K562 (cell line): ENCODE data around the gene PHF1. TPM values are rescaled to one million over a fixed set of nuclear protein-coding genes. Genes with fewer than 3 reads are reported as not detected.

Experiments
- ATAC-seq: fragments of 200-7000 bp; cut with Tn5 transposase; 3 replicates; pipeline ENCODE4 v1.9.1; 2020; ENCODE audit warnings: moderate library complexity
- BruUV-seq: library from RNA; stranded (reverse); fragments of 400-500 nt; replicated peaks from 2 replicates; lab custom pipeline; 2021; lab: Mats Ljungman, UMichigan
- CTCF ChIA-PET: fragments of 300-600 bp; formaldehyde crosslinking; extraction: SDS; loops from one replicate; lab custom pipeline; 2021; ENCODE audit warnings: low intra/inter-chr PET ratio; lab: Yijun Ruan, JAX
- POLR2A ChIA-PET: fragments of 300-600, 350-650 bp; sonication (Branson Sonifier 250); formaldehyde crosslinking; extraction: SDS; loops from one replicate; lab custom pipeline; 2021; ENCODE audit warnings: antibody characterized with exemption, inconsistent platforms; lab: Yijun Ruan, JAX
- DNase-seq, 4 experiments: peaks; one replicate each; pipeline versions ENCODE4 v3.0.0 to v3.0.0-alpha.2; 2011 to 2018; ENCODE audit warnings: low spot score in 3 of 4, mixed read lengths in 3 of 4; ENCODE audit errors: extremely low read depth in 1 of 4
- FAIRE-seq: peaks from 2 replicates; lab custom pipeline; 2011; peaks lifted over from hg19 to GRCh38; lab: Jason Lieb, UNC
- H2AFZ ChIP-seq: 2 replicates; pipeline ENCODE4 v1.6.0; 2011; ENCODE audit warnings: low read depth, low read length, control low read depth, inconsistent platforms
- H3K27ac ChIP-seq: fragments of 200-600 bp; 3 replicates; pipeline ENCODE4 v1.8.0; 2011; ENCODE audit warnings: low read depth, mild to moderate bottlenecking, control low read depth, inconsistent platforms, low read length, moderate library complexity, mixed read lengths; ENCODE audit errors: extremely low read depth
- H3K27me3 ChIP-seq, 2 experiments: fragments of 300-600 bp in 1 of 2; 2 replicates in 1 of 2; 3 replicates in 1 of 2; pipeline versions ENCODE4 v1.6.0 to v1.8.0; 2011; ENCODE audit warnings: inconsistent platforms in 2 of 2, low read length in 2 of 2, mild to moderate bottlenecking in 1 of 2, mixed read lengths in 1 of 2, moderate library complexity in 1 of 2; ENCODE audit not compliant: control insufficient read depth in 2 of 2, insufficient read depth in 2 of 2
- H3K36me3 ChIP-seq: fragments of 300-600 bp; 3 replicates; pipeline ENCODE4 v1.8.0; 2011; ENCODE audit warnings: mild to moderate bottlenecking, low read length, inconsistent platforms; ENCODE audit not compliant: control insufficient read depth, insufficient read depth
- H3K4me1 ChIP-seq, 2 experiments: fragments of 200-600 bp in 1 of 2; replicated peaks in 1 of 2; 2 replicates in 1 of 2; 3 replicates in 1 of 2; pipeline versions ENCODE4 v1.5.1 to v1.8.0; 2011; ENCODE audit warnings: inconsistent platforms in 2 of 2, low read length in 2 of 2, mild to moderate bottlenecking in 1 of 2, mixed read lengths in 1 of 2, moderate library complexity in 1 of 2; ENCODE audit not compliant: control insufficient read depth in 2 of 2, insufficient read depth in 2 of 2
- H3K4me2 ChIP-seq: 2 replicates; pipeline ENCODE4 v1.6.1; 2011; ENCODE audit warnings: low read length, control low read depth, inconsistent platforms, mixed read lengths; ENCODE audit not compliant: insufficient read depth
- H3K4me3 ChIP-seq: fragments of 200-600 bp; sonication (generic), shearing (Covaris generic); 2 replicates; pipeline ENCODE4 v1.5.1; 2016; ENCODE audit warnings: control low read depth, inconsistent platforms
- H3K79me2 ChIP-seq: fragments of 200-600 bp; 3 replicates; pipeline ENCODE4 v1.8.0; 2011; ENCODE audit warnings: low read length, inconsistent platforms; ENCODE audit not compliant: control insufficient read depth, insufficient read depth
- H3K9ac ChIP-seq, 2 experiments: 2 replicates each; pipeline versions ENCODE4 v1.6.0 to v1.6.1; 2011; ENCODE audit warnings: low read depth in 2 of 2, low read length in 2 of 2, control low read depth in 1 of 2, inconsistent platforms in 1 of 2, mild to moderate bottlenecking in 1 of 2, mixed read lengths in 1 of 2; ENCODE audit not compliant: insufficient read depth in 1 of 2
- H3K9me1 ChIP-seq: one replicate; pipeline ENCODE4 v1.6.0; 2011; ENCODE audit warnings: inconsistent platforms, mild to moderate bottlenecking, low read length, moderate library complexity; ENCODE audit not compliant: control insufficient read depth, insufficient read depth
- H3K9me3 ChIP-seq: replicated peaks from 2 replicates; pipeline ENCODE4 v1.5.1; 2011; ENCODE audit warnings: low read depth, low read length, inconsistent platforms; ENCODE audit not compliant: control insufficient read depth, insufficient read depth
- H4K20me1 ChIP-seq: replicated peaks from 2 replicates; pipeline ENCODE4 v1.6.1; 2011; ENCODE audit warnings: low read length, inconsistent platforms, mixed read lengths; ENCODE audit not compliant: control insufficient read depth, insufficient read depth
- ARID2 ChIP-seq: fragments of 450-650 bp; IDR thresholded peaks from 2 replicates; pipeline ENCODE4 v1.6.1; 2017; ENCODE audit warnings: antibody characterized with exemption, mild to moderate bottlenecking
- HDAC6 ChIP-seq: IDR thresholded peaks from 2 replicates; pipeline ENCODE4 v1.6.1; 2012; ENCODE audit warnings: low read depth, mild to moderate bottlenecking, control low read depth, inconsistent platforms, low read length, moderate library complexity
- MLLT1 ChIP-seq, 2 experiments: fragments of 450-650 bp; IDR thresholded peaks; 2 replicates each; pipeline ENCODE4 v1.6.1; 2016
- SETDB1 ChIP-seq: IDR thresholded peaks from one replicate; pipeline ENCODE4 v1.6.1; 2012; ENCODE audit warnings: low read length, control low read depth, inconsistent platforms
- SIN3A ChIP-seq, 2 experiments: fragments of 150-350 bp in 1 of 2; IDR thresholded peaks; 2 replicates each; pipeline ENCODE4 v1.6.1; 2011 to 2016; ENCODE audit warnings: borderline replicate concordance in 2 of 2, low read depth in 2 of 2, low read length in 2 of 2, mild to moderate bottlenecking in 2 of 2, moderate library complexity in 2 of 2; ENCODE audit not compliant: control insufficient read depth in 1 of 2
- SPI1 ChIP-seq: IDR thresholded peaks from 2 replicates; pipeline ENCODE4 v1.6.1; 2011; ENCODE audit warnings: low read depth, low read length, control low read depth, borderline replicate concordance
- SUPT5H ChIP-seq: fragments of 450-650 bp; IDR thresholded peaks from 2 replicates; pipeline ENCODE4 v1.6.1; 2016
- THRB ChIP-seq: fragments of 450-650 bp; formaldehyde crosslinking; conservative IDR thresholded peaks from 2 replicates; pipeline ENCODE4 v1.4.0; 2022; ENCODE audit warnings: mild to moderate bottlenecking, missing genetic modification characterization
- ZBTB26 ChIP-seq: fragments of 450-650 bp; formaldehyde crosslinking; IDR thresholded peaks from 2 replicates; pipeline ENCODE4 v1.4.0; 2022; ENCODE audit warnings: missing genetic modification characterization
- ZNF316 ChIP-seq: fragments of 450-650 bp; IDR thresholded peaks from 2 replicates; pipeline ENCODE4 v1.6.1; 2016
- WGBS: fragments of 100-300 bp; shearing (Covaris generic); methylation state at CpG from one replicate; pipeline ENCODE4 v1.1.6; 2016; ENCODE audit warnings: low coverage, mixed read lengths; ENCODE audit not compliant: insufficient coverage; ENCODE audit errors: missing lambda C conversion rate; 5-methylcytosine and 5-hydroxymethylcytosine counted together
- in situ Hi-C: fragments of 300-500 bp; cut with MboI; formaldehyde crosslinking; loops from 4 replicates; pipeline ENCODE4 v1.15.0; 2018; ENCODE audit warnings: inconsistent platforms, mixed read lengths
- intact Hi-C: fragments of 100-400 bp; cut with micrococcal nuclease; formaldehyde crosslinking; loops from 2 replicates; pipeline ENCODE4 v1.14.2; 2022
- polyA plus RNA-seq, 8 experiments: library from polyadenylated mRNA; depleted of rRNA in 4 of 8; stranded (reverse) in 5 of 8; unstranded in 3 of 8; fragments of >200 nt; fragmentation: Nextera tagmentation in 2 of 8; fragmentation: Illumina TruSeq in 1 of 8; extraction: Ambion mirVana in 2 of 8; extraction: Trizol in 1 of 8; gene quantifications; 2 replicates each; pipeline versions ENCODE4 v1.2.1 to v1.2.3, GENCODE V29; 2011 to 2014; ENCODE audit warnings: inconsistent platforms in 1 of 8, missing spikeins in 1 of 8
- total RNA-seq, 7 experiments: library from RNA; depleted of rRNA in 6 of 7; stranded (reverse); fragments of >200 nt in 6 of 7; fragmentation: Illumina TruSeq in 2 of 7; extraction: Trizol in 2 of 7; gene quantifications; 2 replicates each; pipeline versions ENCODE4 v1.2.1 to v1.2.3, GENCODE V29; 2011 to 2021; ENCODE audit warnings: low replicate concordance in 1 of 7

PHF1 gene
- total and polyA plus RNA-seq, 9 of the 15 experiments (the other 6 are each of a cell fraction or from before 2014, with no cell fraction given), result 3.7 to 64.2 (median 33.7) TPM

- no peak for FAIRE-seq
- no peaks in the 10 kb centered on the region for H3K9me3 ChIP-seq
- no TSS peak for BruUV-seq
- H2AFZ ChIP-seq, result no peak overlapping the region
- TF ChIP-seq THRB (CRISPR knock-in tag) (0 out of 2 replicates have a peak, but pooled peaks have one; percentile 61), MLLT1 (IDR thresholded peaks at IDR 0.05) (peak in 1 of 2 experiments; percentile 52; a peak in 1 of 4 replicates), HDAC6 (no peak), SUPT5H (0 out of 2 replicates have a peak, but pooled peaks have one; percentile 31), SETDB1 (no peak), SIN3A (IDR thresholded peaks at IDR 0.05; ENCODE audit: borderline replicate concordance in 2 of 2, control insufficient read depth in 1 of 2, low read depth in 2 of 2, low read length in 2 of 2) (0 out of 4 replicates have a peak, but pooled peaks of 1 of the 2 experiments have one; percentile 6), ARID2 (peak; percentile 22; the same call in 1 of the 2 replicates), ZNF316 (no peak), SPI1 (0 out of 2 replicates have a peak, but pooled peaks have one; percentile 20), ZBTB26 (CRISPR knock-in tag) (peak; percentile 82; the same call in 1 of the 2 replicates)
- peaks cover 19 to 22% of the 10 kb centered on the region in 2 experiments for H3K4me1 ChIP-seq
- ChIA-PET POLR2A (interaction anchor here (1.3 kb wide), 1 partner anchor 8 kb away, joined by 4 read pairs; no protein-coding TSS in a partner anchor), CTCF (no interaction called here)
- no peak for ATAC-seq
- intact Hi-C loops (loop anchor here (5.0 kb wide), 2 partner anchors 46 to 96 kb away; partner anchors contain the start of gene RGL2), in situ Hi-C loops (no loop called here)
- peaks cover 6% of the 10 kb centered on the region; the same call in 1 of the 2 replicates for H4K20me1 ChIP-seq
- peak overlapping the region; percentile 93 for H3K4me2 ChIP-seq
- no peaks in the 10 kb centered on the region for H3K9me1 ChIP-seq
- H3K27ac ChIP-seq, result peak overlapping the region; percentile 89
- H3K27me3 ChIP-seq, result no peaks in the 10 kb centered on the region
- H3K36me3 ChIP-seq, result peaks cover 37% of the 10 kb centered on the region; the same call in 2 of the 3 replicates
- peak overlapping the region; percentile 8 to 92; a peak in 3 of 4 replicates for H3K9ac ChIP-seq
- no peak for DNase-seq
- WGBS, result 19% methylated on average over 3 of the region's 3 CpGs
- peaks cover 61% of the 10 kb centered on the region for H3K79me2 ChIP-seq
- H3K4me3 ChIP-seq, result peak overlapping the region; percentile 74
Measured at GRCh38 chr6:33392979-33393378, 17.8 kb upstream of the PHF1 start.
